ENCODE results near the gene BIN1.

- TF ChIP-seq RAD21 (IDR thresholded peaks at IDR 0.05; ENCODE audit: low read length) = no peak
- TF ChIP-seq POLR2AphosphoS5 (IDR thresholded peaks at IDR 0.05; ENCODE audit: low read depth, low read length) = no peak
- no peak for TF ChIP-seq JUND (IDR thresholded peaks at IDR 0.05)
Observed at GRCh38 chr2:127074936-127075335, 32.0 kb downstream of the BIN1 start.
